GM20000 (cell line): Measurements from ENCODE around the gene PLA2G4E.

ENCODE experiments used
- DNase-seq: peaks from one replicate; pipeline ENCODE4 v3.0.0; 2012; ENCODE audit warnings: low spot score
- CTCF ChIP-seq: IDR thresholded peaks from 2 replicates; pipeline ENCODE4 v1.5.1; 2012; ENCODE audit warnings: mild to moderate bottlenecking, control low read depth; ENCODE audit errors: extremely low read depth, missing control alignments

PLA2G4E gene

GRCh38 chr15:42009022-42009421, 11.8 kb downstream of the PLA2G4E start:
- TF ChIP-seq CTCF: no peak

GRCh38 chr15:42007386-42007785, 13.5 kb downstream of the PLA2G4E start:
- DNase-seq: no peak
- TF ChIP-seq CTCF: no peak

More at GRCh38 chr15:42009022-42009421, 11.8 kb downstream of the PLA2G4E start:
- no peak for DNase-seq

GRCh38 chr15:42002333-42002732, 18.5 kb downstream of the PLA2G4E start:
- DNase-seq: no peak
- TF ChIP-seq CTCF: no peak

- DNase-seq: no peak
- no peak for TF ChIP-seq CTCF
Observed at GRCh38 chr15:42001236-42001635, 19.6 kb downstream of the PLA2G4E start.

GRCh38 chr15:41999290-42000285, 21.3 kb downstream of the PLA2G4E start:
- DNase-seq: no peak
- no peak for TF ChIP-seq CTCF

GRCh38 chr15:41997845-41998244, 23.0 kb downstream of the PLA2G4E start:
- no peak for DNase-seq
- no peak for TF ChIP-seq CTCF

GRCh38 chr15:41996921-41997592, 23.8 kb downstream of the PLA2G4E start:
- no peak for DNase-seq
- no peak for TF ChIP-seq CTCF
